Measurements from ENCODE around the gene USP44.
A peak's percentile ranks its signal among the peaks of the same experiment; 100 is the strongest.

Gene USP44

GRCh38 chr12:95548539-95549391 lies 2.5 kb downstream of the USP44 start:
- DNase-seq (ENCODE audit: low spot score) (no peak), FAIRE-seq (no peak)

DNA sequence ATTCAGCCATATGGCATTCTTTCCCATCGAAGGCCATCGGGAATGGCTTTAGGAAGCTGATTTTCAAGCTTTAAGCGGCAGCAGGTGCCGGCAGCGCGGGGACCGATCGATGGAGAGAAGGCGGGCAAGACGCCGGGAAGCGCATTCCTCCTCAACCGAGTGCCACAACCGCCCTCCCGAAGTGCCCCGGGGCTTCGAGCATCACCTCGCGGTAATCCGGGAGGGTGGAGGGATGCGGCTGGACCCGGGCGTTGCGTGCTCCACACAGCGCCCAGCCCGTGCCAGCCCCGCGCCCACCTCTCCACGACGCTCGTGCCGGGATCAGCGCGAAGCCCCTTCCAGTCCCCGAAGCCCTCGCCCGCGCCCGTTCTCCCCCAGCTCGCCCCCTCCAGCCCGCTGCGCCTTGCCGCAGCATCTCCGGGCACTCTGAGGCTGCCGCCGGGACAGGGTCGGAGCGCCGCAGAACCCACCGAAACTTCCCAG lies 3.2 kb downstream of the USP44 start:
- DNase-seq (ENCODE audit: low spot score) (no peak), FAIRE-seq (no peak)

DNA sequence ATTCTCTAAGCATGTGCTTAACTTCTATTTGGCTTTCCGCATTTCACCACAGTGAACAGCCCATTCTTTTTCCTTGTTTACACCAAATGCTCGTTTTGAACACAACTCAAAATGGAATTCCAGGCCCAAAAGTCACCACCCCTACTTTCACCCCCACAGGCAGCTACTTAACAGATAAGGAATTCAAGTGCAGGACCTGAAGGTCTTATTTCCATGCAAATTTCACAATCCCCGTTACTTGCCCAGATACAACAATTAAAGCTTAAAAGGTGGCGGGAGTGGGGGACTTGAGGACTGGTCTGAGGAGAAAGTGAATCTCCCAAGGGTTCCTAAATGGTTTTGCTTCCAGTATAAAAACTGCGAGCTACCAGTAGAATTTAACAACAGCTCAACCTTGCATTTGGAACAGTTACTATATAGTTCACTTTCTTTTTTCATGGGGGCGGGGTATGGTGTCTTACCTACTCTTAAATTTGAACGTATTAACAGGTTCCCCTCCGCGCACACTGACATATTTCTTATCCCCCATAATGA lies 3.7 kb downstream of the USP44 start:
- DNase-seq (ENCODE audit: low spot score) (no peak), FAIRE-seq (no peak)

GRCh38 chr12:95546491-95546813 lies 4.8 kb downstream of the USP44 start:
- no peak for DNase-seq (ENCODE audit: low spot score)
- no peak for FAIRE-seq

DNA sequence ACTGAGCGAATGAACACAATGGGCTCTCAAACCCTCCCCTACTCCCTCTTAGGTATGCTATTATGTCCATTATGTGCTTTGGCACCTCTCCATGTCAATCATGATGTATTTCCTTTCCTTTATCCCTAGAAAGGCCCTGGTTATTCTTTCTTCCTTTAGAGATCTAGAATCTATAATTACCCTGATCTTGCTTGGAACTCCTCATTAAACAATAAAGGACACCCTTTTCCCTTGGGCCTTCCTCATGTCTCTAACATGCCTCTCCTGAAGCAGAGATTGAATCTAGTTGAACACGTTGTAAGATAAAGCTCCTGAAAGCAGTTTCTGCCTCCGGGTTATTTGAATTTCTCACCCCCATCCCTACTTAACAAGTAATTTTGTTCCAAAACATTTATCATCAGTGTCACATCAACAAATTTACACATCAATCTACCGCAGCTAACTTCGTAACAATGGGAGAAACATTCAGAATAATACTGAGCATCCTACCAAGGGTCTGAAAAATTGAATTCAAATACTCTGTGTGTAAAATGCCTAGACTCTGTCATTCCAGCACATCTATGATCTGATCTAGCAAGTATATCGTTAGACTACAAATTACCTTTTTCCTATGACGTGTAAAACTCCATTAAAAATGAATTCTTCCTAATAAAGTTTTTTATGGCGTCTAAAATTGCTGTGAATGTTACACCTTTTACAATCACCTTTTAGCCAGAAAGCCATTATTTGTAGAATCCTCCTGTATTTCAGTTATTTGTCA lies 5.4 kb downstream of the USP44 start:
- FAIRE-seq (no peak), DNase-seq (ENCODE audit: low spot score) (no peak)

- FAIRE-seq (no peak), DNase-seq (ENCODE audit: low spot score) (no peak)
These were observed 6.0 kb downstream of the USP44 start for GRCh38 chr12:95545303-95545702.

- DNase-seq (ENCODE audit: low spot score): no peak
- no peak for FAIRE-seq
These were observed 6.5 kb downstream of the USP44 start for GRCh38 chr12:95544756-95545155.

DNA sequence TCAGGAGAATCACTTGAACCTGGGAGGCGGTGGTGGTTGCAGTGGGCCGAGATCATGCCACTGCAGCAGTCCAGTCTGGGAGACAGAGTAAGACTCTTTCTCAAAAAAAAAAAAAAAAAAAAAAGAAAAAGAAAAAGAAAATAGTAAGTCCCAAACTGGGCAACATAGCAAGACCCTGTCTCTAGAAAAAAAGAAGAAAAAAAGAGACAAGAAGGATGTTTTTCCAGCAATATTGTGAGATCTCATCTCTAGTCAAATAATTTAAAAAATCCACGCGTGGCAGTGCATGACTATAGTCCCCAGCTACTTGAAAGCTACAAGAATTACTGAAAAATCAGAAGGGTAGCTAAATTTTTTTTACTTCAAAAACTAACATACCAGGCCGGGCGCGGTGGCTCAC lies 8.0 kb downstream of the USP44 start:
- FAIRE-seq (no peak), DNase-seq (ENCODE audit: low spot score) (no peak)

DNA sequence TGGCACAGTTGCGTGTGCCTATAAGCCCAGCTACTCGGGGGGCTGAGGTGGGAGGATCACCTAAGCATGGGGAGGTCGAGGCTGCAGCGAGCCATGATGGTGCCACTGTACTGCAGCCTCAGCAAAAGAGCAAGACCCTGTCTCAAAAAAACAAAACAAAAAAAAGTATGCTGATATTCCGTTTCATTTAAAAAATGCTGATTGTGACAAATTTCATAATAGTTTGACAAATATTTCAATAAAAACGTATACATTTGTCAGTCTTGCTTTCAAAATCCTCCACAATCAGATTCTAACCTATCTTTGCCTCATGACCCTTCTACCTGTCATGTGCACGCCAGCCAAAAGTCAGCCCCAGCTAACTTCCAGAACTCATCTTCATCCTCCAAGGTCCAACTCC lies 9.8 kb downstream of the USP44 start:
- no peak for DNase-seq (ENCODE audit: low spot score)

GRCh38 chr12:95538656-95539055 lies 12.6 kb downstream of the USP44 start:
- DNase-seq (ENCODE audit: low spot score) (no peak), FAIRE-seq (no peak)

More for the DNA sequence above, 9.8 kb downstream of the USP44 start:
- no peak for FAIRE-seq

GRCh38 chr12:95538006-95538405 lies 13.3 kb downstream of the USP44 start:
- DNase-seq (ENCODE audit: low spot score) (peak; percentile 1), FAIRE-seq (no peak)

DNA sequence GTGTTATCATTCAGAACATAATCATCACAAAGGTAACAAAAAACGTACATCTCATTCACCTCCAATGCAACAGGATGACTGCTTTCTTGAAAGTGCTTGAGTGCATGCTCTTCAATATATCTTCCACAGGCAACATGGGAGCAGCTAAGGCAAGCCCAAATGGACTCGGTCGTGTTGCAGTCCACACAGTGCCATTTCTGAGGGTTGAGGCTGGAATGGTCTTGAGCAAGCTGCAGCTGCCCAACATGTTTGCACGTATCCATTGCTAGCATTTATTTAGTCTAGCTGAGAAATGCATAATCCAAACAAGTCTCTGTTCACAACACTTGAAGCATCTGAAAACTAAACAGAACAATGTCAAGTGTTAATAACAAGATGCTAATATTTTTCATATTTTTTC lies 17.3 kb downstream of the USP44 start:
- DNase-seq (ENCODE audit: low spot score): no peak
- FAIRE-seq: no peak

DNA sequence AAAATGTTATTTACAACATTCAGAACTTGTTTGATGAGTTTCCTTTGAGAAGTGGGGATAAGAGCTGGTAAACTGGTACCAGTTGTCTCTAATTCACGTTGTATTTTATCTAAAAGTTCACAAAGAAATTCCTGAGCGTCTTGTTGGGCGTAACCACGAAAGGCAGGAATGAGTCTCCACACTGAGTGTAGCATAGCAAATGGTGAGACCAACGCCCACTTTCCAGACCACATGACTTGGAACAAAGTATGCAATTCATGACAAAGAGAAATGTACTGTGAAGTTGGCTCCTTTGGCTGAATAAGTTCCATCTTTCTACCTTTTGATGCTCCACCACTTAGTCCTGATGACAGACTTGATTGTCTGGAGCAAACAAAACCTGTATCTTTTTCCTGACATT lies 18.4 kb downstream of the USP44 start:
- DNase-seq (ENCODE audit: low spot score) (no peak), FAIRE-seq (no peak)

GRCh38 chr12:95529693-95530225 lies 21.5 kb downstream of the USP44 start:
- DNase-seq (ENCODE audit: low spot score): no peak
- no peak for FAIRE-seq

- DNase-seq (ENCODE audit: low spot score): no peak
- no peak for FAIRE-seq
These were observed 22.8 kb downstream of the USP44 start for GRCh38 chr12:95528431-95528830.

GRCh38 chr12:95522692-95523091 lies 28.6 kb downstream of the USP44 start:
- no peak for DNase-seq (ENCODE audit: low spot score)

DNA sequence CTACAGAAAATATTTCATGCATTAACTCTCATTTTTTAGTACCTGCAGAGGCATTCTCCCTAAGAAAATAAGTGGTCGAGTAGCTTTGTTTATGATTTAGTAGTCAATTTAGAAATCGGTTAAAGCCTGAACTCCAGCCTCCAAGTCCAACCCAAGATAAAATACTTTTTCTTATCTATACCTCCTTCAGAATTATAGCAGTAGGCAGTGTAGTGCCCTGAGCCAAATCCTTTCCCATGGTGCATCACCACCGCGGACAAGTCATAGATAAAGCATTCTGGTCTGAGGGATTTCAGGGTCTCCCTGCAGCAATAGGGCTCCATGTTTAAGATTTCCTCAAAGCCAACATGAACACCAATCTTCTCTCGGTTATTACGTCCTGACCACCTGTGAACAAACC lies 30.5 kb downstream of the USP44 start:
- FAIRE-seq: no peak

More at GRCh38 chr12:95522692-95523091, 28.6 kb downstream of the USP44 start:
- no peak for FAIRE-seq

DNA sequence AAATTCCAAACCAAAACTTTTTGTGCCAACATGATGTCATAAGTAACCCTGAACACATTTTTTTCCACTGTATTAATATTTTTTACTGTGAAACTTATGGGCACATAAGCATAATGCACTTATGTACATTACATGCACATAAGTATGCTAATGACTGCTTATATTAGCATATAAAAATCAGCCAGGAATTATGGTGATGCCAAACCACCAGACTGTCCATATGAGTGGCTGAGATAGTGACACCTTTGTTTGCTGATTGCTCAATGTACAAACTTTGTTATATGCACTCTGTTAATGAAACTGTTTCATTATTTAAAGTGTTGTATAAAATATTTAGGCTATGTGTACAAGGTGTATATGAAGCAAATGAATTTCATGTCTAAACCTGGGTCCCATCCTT lies 32.3 kb downstream of the USP44 start:
- DNase-seq (ENCODE audit: low spot score) (no peak), FAIRE-seq (no peak)

More for the DNA sequence above, 30.5 kb downstream of the USP44 start:
- no peak for DNase-seq (ENCODE audit: low spot score)

DNA sequence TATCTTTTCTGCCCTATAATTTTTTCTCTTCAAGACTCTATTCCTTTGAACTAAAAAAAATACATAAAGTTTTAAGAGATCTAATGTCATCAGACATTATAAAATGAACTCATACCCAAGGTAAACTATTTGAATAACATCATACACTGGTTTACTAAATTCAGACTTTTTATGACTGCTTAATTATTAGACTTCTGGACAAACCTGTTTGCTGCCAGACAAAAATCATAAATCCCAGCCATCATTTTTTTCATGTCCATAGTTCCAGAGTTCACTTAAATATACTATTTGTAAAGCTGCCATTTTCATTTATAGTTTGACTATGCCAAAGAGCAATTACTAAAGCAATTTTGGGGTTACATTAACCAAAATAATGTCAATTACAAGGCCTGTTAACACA lies 34.0 kb downstream of the USP44 start:
- FAIRE-seq (no peak), DNase-seq (ENCODE audit: low spot score) (no peak)

GRCh38 chr12:95516757-95517156 lies 34.5 kb downstream of the USP44 start:
- no peak for FAIRE-seq

DNA sequence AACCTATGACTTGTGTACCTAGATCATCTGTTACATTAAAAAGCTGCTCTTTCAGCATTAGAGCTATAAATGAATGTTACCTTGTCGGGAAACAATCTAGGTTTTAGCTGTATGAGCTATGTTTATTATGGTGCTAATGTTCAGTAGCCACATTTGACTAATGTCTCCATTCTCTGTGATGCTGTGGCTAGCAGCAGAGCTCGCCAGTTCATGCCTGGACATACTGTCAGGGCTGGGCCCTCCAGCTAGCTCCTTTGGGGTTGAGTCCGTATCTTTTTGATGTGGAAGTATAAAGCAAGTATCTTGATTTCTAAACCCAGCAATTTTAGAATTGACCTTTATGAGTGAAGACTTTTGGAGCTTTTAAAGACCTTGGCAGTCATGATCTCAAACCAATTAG lies 36.1 kb downstream of the USP44 start:
- no peak for FAIRE-seq

More at GRCh38 chr12:95516757-95517156, 34.5 kb downstream of the USP44 start:
- DNase-seq (ENCODE audit: low spot score): no peak

GRCh38 chr12:95513599-95513998 lies 37.7 kb downstream of the USP44 start:
- FAIRE-seq: no peak

More for the DNA sequence above, 36.1 kb downstream of the USP44 start:
- DNase-seq (ENCODE audit: low spot score): no peak

More at GRCh38 chr12:95513599-95513998, 37.7 kb downstream of the USP44 start:
- DNase-seq (ENCODE audit: low spot score): no peak
